Activated CD4-positive, alpha-beta memory T cell treated with anti-CD3 and anti-CD28 coated beads, Interleukin-2, amount 10 ng/mL, durations not matched to agents 7 days and 5 days (primary cell): Measurements from ENCODE around the gene ZBTB40. TPM values are rescaled to one million over a fixed set of nuclear protein-coding genes. Genes with fewer than 3 reads are reported as not detected.

Experiments used
- CTCF ChIA-PET: fragments of 350-600 bp; sonication (Branson Sonifier 250); formaldehyde crosslinking; loops from one replicate; lab custom pipeline; 2021; ENCODE audit warnings: antibody characterized with exemption, inconsistent platforms; lab: Charles Lee
- POLR2A ChIA-PET: fragments of 350-600 bp; sonication (Branson Sonifier 250); formaldehyde crosslinking; loops from one replicate; lab custom pipeline; 2021; ENCODE audit warnings: antibody characterized with exemption; lab: Charles Lee
- DNase-seq: peaks from one replicate; pipeline ENCODE4 v3.0.0-alpha.2; 2020
- H3K27ac Mint-ChIP-seq: one replicate; pipeline ENCODE4 v1.8.0; 2021; ENCODE audit warnings: mild to moderate bottlenecking, mixed read lengths
- H3K27me3 Mint-ChIP-seq: one replicate; pipeline ENCODE4 v1.8.0; 2021; ENCODE audit warnings: mixed read lengths
- H3K36me3 Mint-ChIP-seq: one replicate; pipeline ENCODE4 v1.8.0; 2021; ENCODE audit warnings: low read depth, mixed read lengths
- H3K4me1 Mint-ChIP-seq: one replicate; pipeline ENCODE4 v1.8.0; 2021; ENCODE audit warnings: mixed read lengths
- H3K4me3 Mint-ChIP-seq: one replicate; pipeline ENCODE4 v1.8.0; 2021; ENCODE audit warnings: mild to moderate bottlenecking, mixed read lengths
- H3K9me3 Mint-ChIP-seq: one replicate; pipeline ENCODE4 v1.8.0; 2021; ENCODE audit warnings: mixed read lengths
- total RNA-seq, 2 experiments: library from RNA; stranded (reverse); gene quantifications; one replicate each; pipeline ENCODE4 v1.2.3, GENCODE V29; 2021

The ZBTB40 gene
- total RNA-seq, 2 experiments from 2014 or later, result 15.2 to 15.3 TPM

GRCh38 chr1:22534951-22535350 is 83.3 kb downstream of the ZBTB40 start:
- no peaks in the 10 kb centered on the region for H3K36me3 Mint-ChIP-seq
- no peaks in the 10 kb centered on the region for H3K27me3 Mint-ChIP-seq
- no peak for DNase-seq
- H3K9me3 Mint-ChIP-seq, result no peaks in the 10 kb centered on the region
- ChIA-PET POLR2A (no interaction called here), CTCF (no interaction called here)
- H3K4me1 Mint-ChIP-seq, result peaks cover 6% of the 10 kb centered on the region
- no peak overlapping the region for H3K4me3 Mint-ChIP-seq
- H3K27ac Mint-ChIP-seq, result no peak overlapping the region

- H3K9me3 Mint-ChIP-seq, result no peaks in the 10 kb centered on the region
- POLR2A ChIA-PET, result no interaction called here
- CTCF ChIA-PET, result no interaction called here
- H3K27ac Mint-ChIP-seq, result no peak overlapping the region
- no peak for DNase-seq
- no peaks in the 10 kb centered on the region for H3K27me3 Mint-ChIP-seq
- H3K4me3 Mint-ChIP-seq, result no peak overlapping the region
- H3K4me1 Mint-ChIP-seq, result peaks cover 6% of the 10 kb centered on the region
- no peaks in the 10 kb centered on the region for H3K36me3 Mint-ChIP-seq
These were observed 83.7 kb downstream of the ZBTB40 start for GRCh38 chr1:22535399-22535798.

GRCh38 chr1:22536506-22536905 is 84.9 kb downstream of the ZBTB40 start:
- Mint-ChIP-seq H3K4me1 (peaks cover 6% of the 10 kb centered on the region), H3K4me3 (no peak overlapping the region), H3K9me3 (no peaks in the 10 kb centered on the region), H3K36me3 (no peaks in the 10 kb centered on the region), H3K27ac (no peak overlapping the region), H3K27me3 (no peaks in the 10 kb centered on the region)
- ChIA-PET POLR2A (no interaction called here), CTCF (no interaction called here)
- no peak for DNase-seq

- Mint-ChIP-seq H3K27me3 (no peaks in the 10 kb centered on the region), H3K9me3 (no peaks in the 10 kb centered on the region), H3K27ac (no peak overlapping the region), H3K4me1 (peaks cover 6% of the 10 kb centered on the region), H3K4me3 (no peak overlapping the region), H3K36me3 (no peaks in the 10 kb centered on the region)
- no peak for DNase-seq
- ChIA-PET CTCF (no interaction called here), POLR2A (no interaction called here)
These were observed 85.9 kb downstream of the ZBTB40 start for GRCh38 chr1:22537441-22538139.

- no peaks in the 10 kb centered on the region for H3K36me3 Mint-ChIP-seq
- H3K27me3 Mint-ChIP-seq, result no peaks in the 10 kb centered on the region
- H3K4me3 Mint-ChIP-seq, result no peak overlapping the region
- no peaks in the 10 kb centered on the region for H3K9me3 Mint-ChIP-seq
- DNase-seq, result no peak
- POLR2A ChIA-PET, result no interaction called here
- H3K27ac Mint-ChIP-seq, result no peak overlapping the region
- CTCF ChIA-PET, result no interaction called here
- H3K4me1 Mint-ChIP-seq, result peaks cover 6% of the 10 kb centered on the region
These were observed 88.0 kb downstream of the ZBTB40 start for GRCh38 chr1:22539510-22540118.

GRCh38 chr1:22540337-22540736 is 88.7 kb downstream of the ZBTB40 start:
- ChIA-PET CTCF (no interaction called here), POLR2A (no interaction called here)
- peaks cover 6% of the 10 kb centered on the region for H3K4me1 Mint-ChIP-seq
- no peak for DNase-seq
- H3K27me3 Mint-ChIP-seq, result peaks cover 1% of the 10 kb centered on the region
- no peak overlapping the region for H3K4me3 Mint-ChIP-seq
- no peak overlapping the region for H3K27ac Mint-ChIP-seq
- H3K36me3 Mint-ChIP-seq, result no peaks in the 10 kb centered on the region
- no peaks in the 10 kb centered on the region for H3K9me3 Mint-ChIP-seq

GRCh38 chr1:22542886-22543285 is 91.2 kb downstream of the ZBTB40 start:
- DNase-seq, result no peak
- POLR2A ChIA-PET, result no interaction called here
- Mint-ChIP-seq H3K36me3 (no peaks in the 10 kb centered on the region), H3K27ac (no peak overlapping the region), H3K4me1 (peaks cover 6% of the 10 kb centered on the region), H3K4me3 (no peak overlapping the region), H3K27me3 (peaks cover 17% of the 10 kb centered on the region), H3K9me3 (no peaks in the 10 kb centered on the region)
- CTCF ChIA-PET, result no interaction called here

- no peaks in the 10 kb centered on the region for H3K36me3 Mint-ChIP-seq
- POLR2A ChIA-PET, result no interaction called here
- no peaks in the 10 kb centered on the region for H3K9me3 Mint-ChIP-seq
- DNase-seq, result no peak
- peaks cover 6% of the 10 kb centered on the region for H3K4me1 Mint-ChIP-seq
- H3K27me3 Mint-ChIP-seq, result peaks cover 24% of the 10 kb centered on the region
- H3K4me3 Mint-ChIP-seq, result no peak overlapping the region
- no peak overlapping the region for H3K27ac Mint-ChIP-seq
- CTCF ChIA-PET, result no interaction called here
These were observed 92.0 kb downstream of the ZBTB40 start for GRCh38 chr1:22543679-22544078.

GRCh38 chr1:22544606-22545005 is 93.0 kb downstream of the ZBTB40 start:
- H3K4me1 Mint-ChIP-seq, result no peaks in the 10 kb centered on the region
- no peaks in the 10 kb centered on the region for H3K9me3 Mint-ChIP-seq
- H3K4me3 Mint-ChIP-seq, result no peak overlapping the region
- ChIA-PET CTCF (interaction anchor here (0.9 kb wide), 1 partner anchor 20 kb away, joined by 3 read pairs; no protein-coding TSS in a partner anchor), POLR2A (no interaction called here)
- H3K36me3 Mint-ChIP-seq, result no peaks in the 10 kb centered on the region
- no peak overlapping the region for H3K27ac Mint-ChIP-seq
- peaks cover 28% of the 10 kb centered on the region for H3K27me3 Mint-ChIP-seq
- DNase-seq, result no peak

- ChIA-PET CTCF (no interaction called here), POLR2A (no interaction called here)
- Mint-ChIP-seq H3K27ac (no peak overlapping the region), H3K4me3 (no peak overlapping the region), H3K4me1 (no peaks in the 10 kb centered on the region), H3K27me3 (peaks cover 28% of the 10 kb centered on the region), H3K36me3 (no peaks in the 10 kb centered on the region), H3K9me3 (no peaks in the 10 kb centered on the region)
- DNase-seq, result no peak
These were observed 93.5 kb downstream of the ZBTB40 start for GRCh38 chr1:22545141-22545540.

- POLR2A ChIA-PET, result no interaction called here
- no peak for DNase-seq
- Mint-ChIP-seq H3K27ac (no peak overlapping the region), H3K4me1 (no peaks in the 10 kb centered on the region), H3K4me3 (no peak overlapping the region), H3K36me3 (no peaks in the 10 kb centered on the region), H3K9me3 (no peaks in the 10 kb centered on the region), H3K27me3 (peaks cover 28% of the 10 kb centered on the region)
- CTCF ChIA-PET, result no interaction called here
These were observed 95.7 kb downstream of the ZBTB40 start for GRCh38 chr1:22547186-22547817.

GRCh38 chr1:22547818-22548462 is 96.3 kb downstream of the ZBTB40 start:
- H3K4me3 Mint-ChIP-seq, result no peak overlapping the region
- DNase-seq, result no peak
- no peaks in the 10 kb centered on the region for H3K36me3 Mint-ChIP-seq
- CTCF ChIA-PET, result no interaction called here
- H3K27ac Mint-ChIP-seq, result no peak overlapping the region
- no peaks in the 10 kb centered on the region for H3K4me1 Mint-ChIP-seq
- no peaks in the 10 kb centered on the region for H3K9me3 Mint-ChIP-seq
- H3K27me3 Mint-ChIP-seq, result peaks cover 31% of the 10 kb centered on the region
- POLR2A ChIA-PET, result no interaction called here

GRCh38 chr1:22550021-22550420 is 98.4 kb downstream of the ZBTB40 start:
- H3K9me3 Mint-ChIP-seq, result no peaks in the 10 kb centered on the region
- no peak overlapping the region for H3K4me3 Mint-ChIP-seq
- no peak overlapping the region for H3K27ac Mint-ChIP-seq
- H3K36me3 Mint-ChIP-seq, result no peaks in the 10 kb centered on the region
- no peaks in the 10 kb centered on the region for H3K4me1 Mint-ChIP-seq
- POLR2A ChIA-PET, result no interaction called here
- peaks cover 40% of the 10 kb centered on the region for H3K27me3 Mint-ChIP-seq
- CTCF ChIA-PET, result no interaction called here
- DNase-seq, result no peak
